MM.1S (cell line): ENCODE results near the gene PET100.

Experiments used
- DNase-seq: peaks from one replicate; pipeline ENCODE4 v3.0.0-alpha.2; 2015
- H2AFZ ChIP-seq: fragments of 300-600 bp; sonication (generic); 2 replicates; pipeline ENCODE4 v1.6.0; 2016; ENCODE audit warnings: antibody characterized with exemption, low read length
- H3F3A ChIP-seq: fragments of 300-600 bp; sonication (generic); 2 replicates; pipeline ENCODE4 v1.6.1; 2016; ENCODE audit warnings: mild to moderate bottlenecking, antibody characterized with exemption, low read length, moderate library complexity, mixed read lengths; ENCODE audit not compliant: insufficient read depth
- H3K27ac ChIP-seq: fragments of 300-600 bp; sonication (generic); 2 replicates; pipeline ENCODE4 v1.5.1; 2016; ENCODE audit warnings: mild to moderate bottlenecking, low read length
- H3K27me3 ChIP-seq: fragments of 300-600 bp; sonication (generic); replicated peaks from 2 replicates; pipeline ENCODE4 v1.6.0; 2016; ENCODE audit warnings: low read length; ENCODE audit not compliant: insufficient read depth
- H3K36me3 ChIP-seq: fragments of 300-600 bp; sonication (generic); replicated peaks from 2 replicates; pipeline ENCODE4 v1.6.1; 2016; ENCODE audit warnings: mild to moderate bottlenecking, low read length, mixed read lengths; ENCODE audit not compliant: insufficient read depth
- H3K4me1 ChIP-seq: fragments of 300-600 bp; sonication (generic); 2 replicates; pipeline ENCODE4 v1.6.1; 2016; ENCODE audit warnings: low read length, mixed read lengths
- H3K4me2 ChIP-seq: fragments of 300-600 bp; sonication (generic); 2 replicates; pipeline ENCODE4 v1.6.0; 2016; ENCODE audit warnings: low read depth, low read length
- H3K4me3 ChIP-seq: fragments of 300-600 bp; sonication (generic); 2 replicates; pipeline ENCODE4 v1.5.1; 2016; ENCODE audit warnings: low read length, mixed read lengths
- H3K79me2 ChIP-seq: fragments of 300-600 bp; sonication (generic); 2 replicates; pipeline ENCODE4 v1.6.1; 2016; ENCODE audit warnings: mixed run types, low read length, mixed read lengths
- H3K9ac ChIP-seq: fragments of 300-600 bp; sonication (generic); 2 replicates; pipeline ENCODE4 v1.6.1; 2016; ENCODE audit warnings: low read length, mixed read lengths
- H3K9me2 ChIP-seq: fragments of 300-600 bp; sonication (generic); replicated peaks from 2 replicates; pipeline ENCODE4 v1.6.1; 2016; ENCODE audit warnings: mild to moderate bottlenecking, low read length, mixed read lengths; ENCODE audit not compliant: insufficient read depth
- H3K9me3 ChIP-seq: fragments of 300-600 bp; sonication (generic); replicated peaks from 2 replicates; pipeline ENCODE4 v1.6.1; 2016; ENCODE audit warnings: mild to moderate bottlenecking, low read length, mixed read lengths; ENCODE audit not compliant: insufficient read depth
- H4K20me1 ChIP-seq: fragments of 300-600 bp; sonication (generic); 2 replicates; pipeline ENCODE4 v1.6.1; 2016; ENCODE audit warnings: mild to moderate bottlenecking, low read length, moderate library complexity, mixed read lengths; ENCODE audit not compliant: insufficient read depth
- CTCF ChIP-seq: fragments of 300-600 bp; sonication (generic); IDR thresholded peaks from 2 replicates; pipeline ENCODE4 v1.5.1; 2016; ENCODE audit warnings: antibody characterized with exemption, low read length, mixed read lengths
- EZH2 ChIP-seq: fragments of 300-600 bp; sonication (generic); optimal IDR thresholded peaks from 2 replicates; pipeline ENCODE3; 2017; ENCODE audit warnings: low read depth, mild to moderate bottlenecking, antibody characterized with exemption, low read length, mixed read lengths
- EZH2phosphoT487 ChIP-seq: fragments of 300-600 bp; sonication (generic); IDR thresholded peaks from 2 replicates; pipeline ENCODE4 v1.6.1; 2018; ENCODE audit warnings: antibody characterized with exemption, low read length

The PET100 gene

GRCh38 chr19:7662657-7663056 is 33.1 kb downstream of the PET100 start:
- no peaks in the 10 kb centered on the region for H3K9me2 ChIP-seq
- no peak overlapping the region for H3K27ac ChIP-seq
- H3K79me2 ChIP-seq, result no peaks in the 10 kb centered on the region
- H3K4me1 ChIP-seq, result no peaks in the 10 kb centered on the region
- no peaks in the 10 kb centered on the region for H3F3A ChIP-seq
- DNase-seq, result no peak
- peaks cover 76% of the 10 kb centered on the region for H3K27me3 ChIP-seq
- no peaks in the 10 kb centered on the region for H4K20me1 ChIP-seq
- H3K4me3 ChIP-seq, result no peak overlapping the region
- no peak overlapping the region for H3K4me2 ChIP-seq
- H2AFZ ChIP-seq, result no peak overlapping the region
- H3K36me3 ChIP-seq, result no peaks in the 10 kb centered on the region
- no peak for TF ChIP-seq EZH2
- TF ChIP-seq EZH2phosphoT487, result no peak
- no peak for TF ChIP-seq CTCF
- H3K9ac ChIP-seq, result no peak overlapping the region
- H3K9me3 ChIP-seq, result no peaks in the 10 kb centered on the region

GRCh38 chr19:7663706-7664105 is 34.1 kb downstream of the PET100 start:
- Histone ChIP-seq H3K4me2 (no peak overlapping the region), H3K27ac (no peak overlapping the region), H3K9me2 (no peaks in the 10 kb centered on the region), H3K9me3 (no peaks in the 10 kb centered on the region), H4K20me1 (no peaks in the 10 kb centered on the region), H3K4me1 (no peaks in the 10 kb centered on the region), H3K27me3 (peaks cover 86% of the 10 kb centered on the region), H3K9ac (no peak overlapping the region), H3K4me3 (no peak overlapping the region), H2AFZ (no peak overlapping the region), H3K36me3 (no peaks in the 10 kb centered on the region), H3K79me2 (no peaks in the 10 kb centered on the region), H3F3A (no peaks in the 10 kb centered on the region)
- DNase-seq, result no peak
- TF ChIP-seq EZH2phosphoT487, result no peak
- no peak for TF ChIP-seq EZH2
- no peak for TF ChIP-seq CTCF

GRCh38 chr19:7665076-7665475 is 35.5 kb downstream of the PET100 start:
- Histone ChIP-seq H3K27ac (no peak overlapping the region), H3K9me2 (no peaks in the 10 kb centered on the region), H3F3A (no peaks in the 10 kb centered on the region), H4K20me1 (no peaks in the 10 kb centered on the region), H2AFZ (no peak overlapping the region), H3K79me2 (no peaks in the 10 kb centered on the region), H3K4me1 (no peaks in the 10 kb centered on the region), H3K9ac (no peak overlapping the region), H3K4me2 (no peak overlapping the region), H3K27me3 (peaks cover 88% of the 10 kb centered on the region), H3K4me3 (no peak overlapping the region), H3K9me3 (no peaks in the 10 kb centered on the region), H3K36me3 (no peaks in the 10 kb centered on the region)
- DNase-seq, result no peak
- no peak for TF ChIP-seq EZH2
- no peak for TF ChIP-seq EZH2phosphoT487
- TF ChIP-seq CTCF, result no peak
